ENCODE data around the gene PRR36.

The PRR36 gene

DNA sequence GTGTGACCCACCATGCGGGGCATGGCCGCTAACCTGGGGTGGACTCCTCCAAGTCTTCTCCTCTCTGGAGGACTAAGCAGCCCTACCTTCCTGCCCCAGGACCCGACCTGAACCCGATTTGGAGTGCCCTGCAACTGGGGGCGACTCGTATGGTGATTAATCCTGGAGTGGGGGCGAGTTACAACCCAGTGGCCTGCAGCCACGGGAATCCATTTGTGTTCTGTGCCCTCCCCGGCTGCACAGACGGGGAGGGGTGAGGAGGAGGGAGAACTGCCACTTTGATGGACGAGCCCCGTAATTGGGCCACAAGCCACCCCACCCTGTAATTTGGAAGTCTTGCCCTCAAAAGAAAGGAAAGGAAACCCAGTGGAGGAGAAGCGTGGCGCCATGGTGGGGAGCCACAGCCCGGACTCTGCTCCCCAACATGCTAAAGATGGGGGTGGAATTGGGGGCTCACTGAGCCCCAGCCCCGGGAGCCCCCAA lies 18.0 kb downstream of the PRR36 start:
- H3K4me3 ChIP-seq (ENCODE audit: low read depth, low read length) = no peak overlapping the region
- DNase-seq (ENCODE audit: low read depth) = no peak
- TF ChIP-seq, protein P1, sequence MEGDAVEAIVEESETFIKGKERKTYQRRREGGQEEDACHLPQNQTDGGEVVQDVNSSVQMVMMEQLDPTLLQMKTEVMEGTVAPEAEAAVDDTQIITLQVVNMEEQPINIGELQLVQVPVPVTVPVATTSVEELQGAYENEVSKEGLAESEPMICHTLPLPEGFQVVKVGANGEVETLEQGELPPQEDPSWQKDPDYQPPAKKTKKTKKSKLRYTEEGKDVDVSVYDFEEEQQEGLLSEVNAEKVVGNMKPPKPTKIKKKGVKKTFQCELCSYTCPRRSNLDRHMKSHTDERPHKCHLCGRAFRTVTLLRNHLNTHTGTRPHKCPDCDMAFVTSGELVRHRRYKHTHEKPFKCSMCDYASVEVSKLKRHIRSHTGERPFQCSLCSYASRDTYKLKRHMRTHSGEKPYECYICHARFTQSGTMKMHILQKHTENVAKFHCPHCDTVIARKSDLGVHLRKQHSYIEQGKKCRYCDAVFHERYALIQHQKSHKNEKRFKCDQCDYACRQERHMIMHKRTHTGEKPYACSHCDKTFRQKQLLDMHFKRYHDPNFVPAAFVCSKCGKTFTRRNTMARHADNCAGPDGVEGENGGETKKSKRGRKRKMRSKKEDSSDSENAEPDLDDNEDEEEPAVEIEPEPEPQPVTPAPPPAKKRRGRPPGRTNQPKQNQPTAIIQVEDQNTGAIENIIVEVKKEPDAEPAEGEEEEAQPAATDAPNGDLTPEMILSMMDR (conservative IDR thresholded peaks at IDR 0.05; ENCODE audit: low read depth, low read length) = no peak

DNA sequence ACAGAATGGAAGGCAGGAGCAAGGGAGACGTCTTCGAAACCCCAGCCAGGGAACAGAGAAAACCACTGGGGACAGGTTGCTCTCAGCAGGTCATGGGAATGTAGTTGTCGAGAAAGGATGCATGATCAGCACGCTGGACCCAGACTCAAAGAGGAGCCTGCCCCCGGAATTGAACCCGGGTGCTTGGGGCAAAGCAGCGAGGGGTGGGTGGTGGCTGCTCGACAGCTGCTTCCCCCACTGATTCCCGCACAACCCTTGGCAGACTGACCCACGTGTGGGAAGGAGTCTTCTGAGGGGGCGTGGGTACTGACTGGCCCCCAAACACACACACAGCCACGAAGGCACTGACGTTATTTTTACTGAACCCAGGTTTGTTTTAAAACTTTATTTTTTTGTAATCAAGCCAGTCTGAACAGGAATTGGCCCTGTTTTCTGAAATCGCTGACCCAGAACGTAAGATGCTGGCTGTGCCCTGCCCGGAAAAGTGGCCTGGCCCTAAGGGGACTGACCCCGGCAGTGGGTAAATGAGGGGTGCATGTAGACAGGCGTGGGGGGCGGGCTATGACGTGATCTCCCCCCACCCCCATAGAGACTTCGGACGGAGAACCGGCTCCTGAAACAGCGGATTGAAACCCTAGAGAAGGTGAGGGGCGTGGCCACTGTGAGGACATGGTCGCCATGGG lies 18.6 kb downstream of the PRR36 start:
- no peak for DNase-seq (ENCODE audit: low read depth)
- no peak overlapping the region for H3K4me3 ChIP-seq (ENCODE audit: low read depth, low read length)
- TF ChIP-seq, protein P1 (conservative IDR thresholded peaks at IDR 0.05; ENCODE audit: low read depth, low read length) = no peak

DNA sequence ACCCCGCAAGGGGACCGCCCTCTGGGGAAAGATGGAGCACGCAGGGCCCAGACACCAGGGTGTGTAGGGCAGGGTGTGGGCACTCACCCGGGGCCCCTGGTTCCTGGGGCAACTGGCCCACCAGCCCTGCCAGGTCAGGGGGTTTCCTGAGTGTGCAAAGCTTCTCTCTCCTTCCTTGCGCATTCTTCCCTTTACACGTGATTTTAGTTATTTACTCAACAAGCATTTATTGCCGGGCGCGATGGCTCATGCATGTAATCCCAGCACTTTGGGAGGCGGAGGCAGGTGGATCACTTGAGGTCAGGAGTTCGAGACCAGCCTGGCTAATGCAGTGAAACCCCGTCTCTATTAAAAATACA lies 20.4 kb downstream of the PRR36 start:
- TF ChIP-seq, protein P1 (conservative IDR thresholded peaks at IDR 0.05; ENCODE audit: low read depth, low read length) = no peak
- no peak overlapping the region for H3K4me3 ChIP-seq (ENCODE audit: low read depth, low read length)
- DNase-seq (ENCODE audit: low read depth) = no peak

DNA sequence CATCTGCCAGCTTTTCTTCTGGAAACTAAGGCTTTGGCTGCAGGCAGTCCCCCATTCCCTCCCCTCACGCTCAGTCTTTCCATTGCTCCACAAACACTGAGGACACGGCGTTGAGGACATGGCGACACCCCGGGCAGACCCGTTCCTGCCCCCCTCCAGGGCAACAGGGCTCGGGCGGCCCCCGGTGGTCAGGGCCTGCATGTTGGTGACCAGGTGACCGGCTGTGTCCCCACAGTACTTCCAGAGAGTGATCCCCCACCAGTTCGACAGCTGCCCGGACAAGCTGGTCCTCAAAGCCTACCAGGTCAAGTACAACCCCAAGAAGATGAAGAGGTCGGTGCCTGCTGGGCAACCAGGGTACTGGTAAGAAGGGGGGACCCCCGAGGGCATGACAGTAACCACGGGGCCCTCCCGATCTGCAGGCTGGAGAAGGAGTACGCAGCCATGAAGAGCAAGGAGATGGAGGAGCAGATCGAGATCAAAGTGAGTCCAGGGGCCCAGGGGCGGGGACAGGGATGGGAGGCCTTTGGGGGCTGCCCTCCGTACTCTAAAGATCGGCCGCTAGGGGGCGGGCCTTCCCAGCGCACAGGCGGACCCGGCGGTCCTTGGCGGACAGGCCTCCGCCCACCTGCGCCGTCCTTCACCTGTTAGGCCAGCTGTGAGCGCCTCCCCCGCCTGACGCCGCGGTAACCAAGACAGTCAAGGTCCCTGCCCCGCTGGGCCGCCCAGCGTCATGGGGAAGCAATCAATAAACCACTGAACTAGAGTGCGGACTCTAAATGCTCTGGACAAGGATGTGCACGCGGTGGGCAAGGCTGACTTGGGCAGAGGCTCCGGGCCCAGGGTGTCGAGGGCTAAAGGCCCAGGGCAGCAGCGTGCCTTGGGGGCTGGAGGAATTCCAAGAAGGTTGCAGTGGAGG lies 21.1 kb downstream of the PRR36 start:
- TF ChIP-seq, protein P1 (conservative IDR thresholded peaks at IDR 0.05; ENCODE audit: low read depth, low read length) = peak; percentile 78
- peak; percentile 65 for DNase-seq (ENCODE audit: low read depth)
- no peak overlapping the region for H3K4me3 ChIP-seq (ENCODE audit: low read depth, low read length)

DNA sequence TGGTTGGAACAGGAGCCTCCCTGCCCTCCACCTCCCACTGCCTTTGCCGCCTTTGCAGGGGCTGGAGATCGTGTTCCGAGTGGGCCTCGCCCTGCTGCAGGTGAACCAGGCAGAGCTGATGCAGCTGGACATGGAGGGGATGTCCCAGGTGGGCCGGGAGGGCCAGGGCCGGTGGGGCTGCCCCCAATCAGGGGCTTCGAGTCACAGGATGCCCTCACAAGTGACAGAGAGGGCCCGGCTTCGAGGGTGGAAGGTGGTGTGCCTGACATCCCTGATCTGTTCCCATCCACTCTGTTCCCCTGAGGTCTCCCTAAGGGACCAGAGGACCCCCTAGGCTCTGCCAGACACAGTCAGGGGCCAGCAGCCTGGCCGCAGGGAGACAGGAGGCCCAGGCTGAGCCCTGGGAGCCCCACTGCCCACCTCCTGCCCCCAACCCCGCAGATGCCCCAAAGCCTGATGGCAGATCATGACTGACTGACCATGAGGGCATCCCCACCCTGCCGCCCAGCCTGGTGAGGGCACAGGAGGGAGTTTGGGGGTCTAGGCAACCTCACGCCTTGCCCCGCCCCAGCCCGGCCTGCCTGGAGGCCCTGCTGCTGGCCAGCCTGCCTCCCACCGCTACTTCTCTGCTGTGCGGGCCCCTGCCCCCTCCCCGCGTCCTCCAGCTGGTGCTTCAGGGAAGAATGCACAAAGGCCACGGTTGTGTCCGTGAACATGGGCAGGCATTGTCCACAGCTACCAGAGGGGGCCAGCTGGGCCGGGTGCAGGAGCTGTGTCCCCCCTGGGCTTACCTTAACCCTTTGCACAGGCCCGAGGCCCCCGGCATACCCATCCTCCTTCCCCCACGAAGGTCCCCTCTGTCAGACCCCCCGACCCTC lies 22.3 kb downstream of the PRR36 start:
- H3K4me3 ChIP-seq (ENCODE audit: low read depth, low read length) = no peak overlapping the region
- DNase-seq (ENCODE audit: low read depth) = no peak
- TF ChIP-seq, protein P1 (conservative IDR thresholded peaks at IDR 0.05; ENCODE audit: low read depth, low read length) = no peak

DNA sequence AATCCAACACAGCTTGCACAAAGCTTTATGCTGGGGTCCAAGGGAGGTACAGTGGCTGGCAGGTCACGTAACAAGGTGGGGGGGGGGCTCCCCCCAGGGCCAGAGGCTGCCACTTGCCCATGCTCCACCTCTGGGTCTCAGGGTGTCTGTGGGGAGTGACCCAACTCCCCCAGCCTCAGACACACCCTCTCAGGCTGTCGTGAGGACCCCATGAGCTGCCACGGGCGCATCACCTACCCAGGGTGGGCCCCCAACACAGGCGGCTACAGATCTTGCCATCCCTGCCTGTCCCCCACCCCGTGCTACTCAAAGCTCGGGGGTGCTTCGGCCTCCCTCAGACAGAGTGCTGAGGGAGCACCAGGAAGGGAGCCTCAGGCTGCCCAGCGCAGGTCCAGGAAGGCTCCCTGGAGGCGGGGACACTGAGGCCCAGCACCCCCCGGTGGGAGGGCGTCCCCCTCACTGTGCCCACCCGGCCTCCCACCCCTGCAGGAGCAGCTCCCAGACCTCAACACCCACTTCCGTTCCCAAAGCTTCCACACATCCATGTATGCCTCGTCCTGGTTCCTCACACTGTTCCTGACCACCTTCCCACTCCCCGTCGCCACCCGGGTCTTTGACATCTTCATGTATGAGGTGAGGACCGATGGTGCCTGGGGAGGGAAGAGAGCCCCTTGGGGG lies 23.1 kb downstream of the PRR36 start:
- no peak for DNase-seq (ENCODE audit: low read depth)
- no peak overlapping the region for H3K4me3 ChIP-seq (ENCODE audit: low read depth, low read length)
- TF ChIP-seq, protein P1 (conservative IDR thresholded peaks at IDR 0.05; ENCODE audit: low read depth, low read length) = no peak

All from choroid plexus epithelial cell (primary cell).